Motor neuron (in vitro differentiated cells): ENCODE data around the gene KIF26A. TPM values are rescaled to one million over a fixed set of nuclear protein-coding genes. Genes with fewer than 3 reads are reported as not detected.
A peak's percentile ranks its signal among the peaks of the same experiment; 100 is the strongest.

Source experiments
- ATAC-seq, 8 experiments: fragments of 200-7000 bp; cut with Tn5 transposase; replicated peaks in 6 of 8; 2 replicates each; pipeline ENCODE4 v1.8.0; 2021; ENCODE audit warnings: mild to moderate bottlenecking in 8 of 8, moderate library complexity in 8 of 8
- H3K27ac ChIP-seq, 2 donors: fragments of 250-450 bp; sonication (Bioruptor Pico); 2 replicates each; pipeline ENCODE4 v1.9.0; 2021; ENCODE audit warnings: antibody characterized with exemption in 2 of 2, mild to moderate bottlenecking in 2 of 2, moderate library complexity in 1 of 2
- H3K4me1 ChIP-seq, 2 donors: fragments of 250-450 bp; sonication (Bioruptor Pico); replicated peaks in 1 of 2; 2 replicates each; pipeline ENCODE4 v1.6.1; 2021; ENCODE audit warnings: antibody characterized with exemption in 2 of 2, mild to moderate bottlenecking in 2 of 2, moderate library complexity in 1 of 2
- H3K4me3 ChIP-seq, 5 donors: fragments of 250-450 bp; sonication (Bioruptor Pico); 2 replicates each; pipeline ENCODE4 v1.9.0; 2021; ENCODE audit warnings: antibody characterized with exemption in 5 of 5, mild to moderate bottlenecking in 5 of 5, moderate library complexity in 4 of 5
- WGBS, 10 experiments: fragments of 450-650 bp; shearing (Covaris generic); methylation state at CpG; one replicate each; pipeline ENCODE4 v1.0.0; 2022; 5-methylcytosine and 5-hydroxymethylcytosine counted together
- in situ Hi-C, 9 experiments: fragments of 400-800 bp; cut with MboI; loops; one replicate each; pipeline ENCODE4 v1.15.0; 2021; ENCODE audit warnings: low sequenced_read_pairs in 9 of 9, low pct_unique_long_range_greater_than_20kb in 2 of 9; ENCODE audit not compliant: unreplicated experiment in 9 of 9
- total RNA-seq, 8 experiments: library from RNA; unstranded; fragments of 300-600 nt; gene quantifications; 2 replicates each; pipeline versions ENCODE4 v1.2.3 to v1.2.4, GENCODE V29; 2022

KIF26A gene
- total RNA-seq, 8 experiments from 2014 or later: 0.20 to 14.2 (median 8.2) TPM

DNA sequence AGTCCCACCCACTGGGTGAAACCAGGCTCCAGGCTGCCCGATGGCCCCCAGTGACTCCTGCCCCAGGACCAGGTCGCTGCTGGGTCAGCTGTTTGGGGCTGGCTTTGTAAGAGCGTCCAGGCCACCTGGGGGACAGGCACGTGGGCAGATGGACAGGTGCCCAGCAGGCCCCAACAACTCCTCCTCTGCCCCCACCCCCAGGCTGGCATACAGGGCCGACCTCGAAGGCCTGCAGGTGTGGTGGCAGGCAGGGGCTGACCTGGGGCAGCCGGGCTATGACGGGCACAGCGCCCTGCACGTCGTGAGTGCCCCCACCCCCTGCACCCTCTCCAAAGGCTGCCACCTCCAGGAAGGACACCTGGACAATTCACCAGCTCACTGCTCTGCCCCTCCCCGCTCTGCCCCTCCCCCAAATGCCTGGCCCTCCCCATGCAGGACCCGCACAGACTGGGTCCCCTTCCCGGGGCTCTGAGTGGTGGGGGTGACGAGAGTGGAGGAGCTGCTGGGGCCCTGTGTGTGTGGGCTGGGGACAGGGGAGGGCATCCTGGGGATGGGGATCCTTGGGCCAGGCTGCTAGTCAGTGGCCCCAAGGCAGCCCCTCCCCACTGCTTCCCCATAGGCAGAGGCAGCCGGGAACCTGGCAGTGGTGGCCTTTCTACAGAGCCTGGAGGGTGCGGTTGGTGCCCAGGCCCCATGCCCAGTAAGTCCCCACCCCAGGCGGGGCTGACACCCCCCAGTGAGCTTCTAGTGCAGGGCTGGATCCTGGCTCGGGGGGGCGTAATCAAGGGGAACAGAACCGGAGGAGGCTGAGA lies 26.9 kb upstream of the KIF26A start:
- Histone ChIP-seq H3K4me3 (no peak overlapping the region), H3K4me1 (peaks cover 19 to 22% of the 10 kb centered on the region in 2 donors), H3K27ac (no peak overlapping the region)
- in situ Hi-C loops: no loop called here
- 83 to 100% (median 83%) methylated on average over 2 of the region's 21 CpGs; no CpG with 5 or more reads in 7 of the 10 experiments for WGBS, 10 experiments
- no peak for ATAC-seq

DNA sequence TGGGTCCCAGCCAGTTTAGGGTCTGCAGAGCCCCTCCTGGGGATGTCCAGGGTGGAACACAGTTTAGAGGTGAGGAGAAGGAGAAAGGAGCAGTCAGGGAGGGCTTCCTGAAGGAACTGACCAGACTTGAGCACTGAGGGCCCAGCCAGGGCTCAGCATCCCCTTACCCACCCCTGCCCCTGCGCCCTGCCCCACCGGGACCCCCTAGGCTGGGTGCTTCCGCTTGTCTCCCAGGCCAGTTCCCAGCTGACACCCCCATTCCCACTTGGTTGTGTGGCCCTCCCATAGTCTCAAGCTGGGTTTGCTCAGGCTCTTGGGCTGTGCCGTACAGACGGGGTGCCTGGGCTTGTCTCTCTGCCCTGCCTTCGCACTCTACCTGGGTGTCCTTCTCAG lies 26.3 kb upstream of the KIF26A start:
- ATAC-seq: no peak
- no peak overlapping the region for H3K27ac ChIP-seq
- WGBS, 10 experiments: 40 to 60% methylated on average over 1 of the region's 6 CpGs; no CpG with 5 or more reads in 8 of the 10 experiments
- in situ Hi-C loops: no loop called here
- no peak overlapping the region for H3K4me3 ChIP-seq
- H3K4me1 ChIP-seq: peaks cover 19 to 22% of the 10 kb centered on the region in 2 donors

DNA sequence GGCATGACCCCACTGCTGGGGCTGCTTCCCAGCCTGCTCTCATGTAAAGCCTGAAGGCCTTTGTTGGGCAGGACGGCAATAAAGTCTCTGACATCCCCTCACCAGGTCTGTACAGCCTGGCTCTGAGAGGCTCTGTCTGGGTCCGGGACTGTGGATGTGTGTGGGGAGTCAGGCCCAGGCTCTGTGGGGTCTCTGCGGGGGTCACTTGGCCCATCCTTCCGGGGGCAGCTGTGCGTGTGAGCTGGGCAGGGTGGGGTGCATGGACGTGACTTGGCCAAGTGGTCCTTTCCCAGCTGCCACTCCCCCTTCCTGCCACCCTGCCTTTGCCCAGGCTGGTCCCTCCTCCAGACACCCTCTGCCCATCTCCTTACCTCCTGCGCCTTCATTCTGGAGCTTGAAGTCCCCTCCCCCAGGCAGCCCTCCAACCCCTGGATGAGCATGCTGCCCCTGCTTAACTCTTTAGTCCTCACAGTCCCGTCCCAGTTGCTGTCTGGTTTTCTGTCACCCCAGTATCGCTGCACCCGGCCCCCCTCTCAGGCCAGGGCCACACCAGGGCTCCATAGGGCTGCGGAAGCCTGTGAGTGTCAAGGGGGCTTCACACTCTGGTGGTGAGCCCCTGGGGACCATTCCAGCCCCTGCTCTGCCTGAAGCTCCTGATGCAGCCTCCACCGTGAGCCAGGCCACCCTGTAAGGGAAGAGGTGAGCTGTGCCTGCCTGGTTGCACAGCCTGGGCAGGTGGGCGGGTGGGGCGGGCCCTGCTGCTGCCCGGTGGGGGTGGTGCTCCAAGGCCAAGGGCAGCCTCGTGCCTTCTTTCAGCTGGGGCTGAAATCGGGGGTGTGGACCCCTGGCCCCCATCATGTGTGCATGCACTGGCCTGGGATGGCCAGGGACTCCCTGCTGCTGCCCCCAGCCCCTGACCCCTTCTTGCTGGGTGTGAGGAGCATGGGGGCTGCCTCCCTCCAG lies 25.5 kb upstream of the KIF26A start:
- 53% methylated on average over 3 of the region's 17 CpGs; no CpG with 5 or more reads in 9 of the 10 experiments for WGBS, 10 experiments
- in situ Hi-C loops: no loop called here
- ATAC-seq: no peak
- H3K4me1 ChIP-seq: peaks cover 15 to 19% of the 10 kb centered on the region in 2 donors
- H3K27ac ChIP-seq: no peak overlapping the region
- H3K4me3 ChIP-seq: no peak overlapping the region

DNA sequence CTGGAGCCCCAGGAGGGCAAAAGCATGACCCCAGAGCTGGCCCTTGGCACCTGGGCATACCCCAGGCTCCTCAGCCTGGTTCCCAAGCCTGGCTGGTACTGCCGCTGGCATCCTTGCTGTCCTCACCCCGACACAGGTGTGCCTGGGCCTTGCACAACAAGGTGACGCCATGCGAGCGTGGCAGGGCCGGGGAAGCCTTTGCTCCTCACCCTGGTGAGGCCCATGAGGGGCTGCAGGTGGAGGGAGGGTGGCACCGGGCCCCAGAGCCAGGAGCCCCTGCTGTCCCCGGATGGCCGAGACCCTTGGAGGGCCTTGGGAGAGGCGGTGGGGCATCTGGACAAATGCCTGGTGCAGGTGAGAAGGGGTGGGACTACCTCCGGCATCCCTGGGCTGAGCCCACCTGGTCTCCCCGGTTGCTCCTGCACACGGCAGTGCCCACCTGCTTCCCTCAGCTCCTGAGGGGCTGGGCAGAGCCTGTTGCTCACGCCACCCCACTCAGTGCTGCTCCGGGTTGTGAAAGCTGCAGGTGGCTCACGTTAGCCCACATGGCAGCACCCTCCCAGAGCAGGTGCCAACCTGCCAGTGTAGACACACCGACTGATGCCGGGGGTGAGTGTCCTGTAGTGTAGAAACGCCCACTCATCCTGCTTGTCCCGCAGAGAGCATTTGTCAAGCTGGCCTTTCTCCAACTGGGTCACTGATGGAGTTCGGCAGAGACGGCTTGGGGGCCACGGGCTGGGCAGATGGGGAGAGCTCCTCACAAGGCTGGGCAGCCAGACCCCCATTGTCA lies 24.6 kb upstream of the KIF26A start:
- Histone ChIP-seq H3K4me3 (no peak overlapping the region), H3K4me1 (peaks cover 6 to 9% of the 10 kb centered on the region in 2 donors), H3K27ac (no peak overlapping the region)
- no peak for ATAC-seq
- in situ Hi-C loops: no loop called here
- WGBS, 10 experiments: 53 to 65% methylated on average over 3 to 11 of the region's 23 CpGs; no CpG with 5 or more reads in 8 of the 10 experiments

DNA sequence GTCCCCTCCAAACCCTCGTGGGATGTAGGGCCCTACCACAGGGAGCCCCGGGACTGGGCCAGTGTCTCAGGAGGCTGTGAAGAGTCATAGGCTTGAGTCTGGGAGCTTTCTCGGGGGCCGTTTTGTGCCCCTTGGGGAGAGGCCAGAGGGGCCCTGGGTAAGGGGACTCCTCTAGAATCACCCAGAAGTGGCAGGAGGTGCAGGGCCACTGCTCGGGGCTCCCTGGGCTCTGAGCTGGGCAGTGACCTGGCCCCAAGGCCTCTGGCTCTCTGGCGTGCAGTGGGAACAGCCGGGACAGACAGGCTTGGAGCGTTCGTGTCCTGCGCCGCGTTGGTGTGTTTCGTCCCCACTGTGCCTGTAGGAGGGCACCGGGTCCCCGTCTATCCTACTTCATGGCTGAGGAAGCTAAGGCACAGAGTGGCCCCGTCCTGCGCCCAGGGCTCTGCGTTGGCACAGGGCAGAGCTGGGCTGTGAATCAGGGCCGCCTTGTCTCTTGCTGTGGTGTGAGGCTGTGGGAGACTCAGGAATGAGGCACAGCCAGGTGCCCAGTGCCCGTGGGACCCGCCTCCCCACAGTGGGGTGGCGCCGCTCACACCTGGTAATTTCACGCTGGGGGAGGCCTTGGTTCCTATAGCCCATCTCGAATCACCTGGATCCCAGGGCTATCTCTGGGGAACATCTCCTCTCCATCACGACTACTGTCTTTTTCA lies 23.8 kb upstream of the KIF26A start:
- Histone ChIP-seq H3K4me3 (no peak overlapping the region), H3K27ac (no peak overlapping the region), H3K4me1 (peaks cover 4% of the 10 kb centered on the region in 2 donors)
- 26 to 60% (median 57%) methylated on average over 1 to 6 of the region's 26 CpGs; no CpG with 5 or more reads in 5 of the 10 experiments for WGBS, 10 experiments
- ATAC-seq: no peak
- in situ Hi-C loops: no loop called here

DNA sequence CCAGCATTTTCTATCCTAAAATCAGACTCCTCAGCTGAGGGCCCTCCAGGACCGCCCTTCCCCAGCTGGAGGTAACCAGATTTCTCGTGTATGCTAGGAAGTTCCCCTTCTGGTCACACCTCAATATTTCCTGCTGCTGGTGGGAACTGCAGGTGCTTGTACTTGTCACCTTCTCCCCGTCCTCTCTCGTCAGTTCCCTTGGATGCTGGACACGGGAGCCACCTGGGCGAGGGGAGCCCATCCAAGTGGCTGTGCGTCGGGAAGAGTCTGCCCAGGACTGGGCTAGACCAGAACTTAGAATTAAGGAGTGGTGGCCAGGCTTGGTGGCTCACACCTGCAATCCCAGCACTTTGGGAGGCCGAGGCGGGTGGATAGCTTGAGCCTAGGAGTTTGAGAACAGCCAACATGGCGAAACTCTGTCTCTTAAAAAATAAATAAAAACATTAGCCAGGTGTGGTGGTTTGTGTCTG lies 23.2 kb upstream of the KIF26A start:
- no peak for ATAC-seq
- Histone ChIP-seq H3K27ac (no peak overlapping the region), H3K4me3 (no peak overlapping the region), H3K4me1 (peaks cover 4% of the 10 kb centered on the region in 2 donors)
- WGBS, 10 experiments: 17 to 100% (median 53%) methylated on average over 1 to 9 of the region's 11 CpGs; no CpG with 5 or more reads in 3 of the 10 experiments
- in situ Hi-C loops: no loop called here

DNA sequence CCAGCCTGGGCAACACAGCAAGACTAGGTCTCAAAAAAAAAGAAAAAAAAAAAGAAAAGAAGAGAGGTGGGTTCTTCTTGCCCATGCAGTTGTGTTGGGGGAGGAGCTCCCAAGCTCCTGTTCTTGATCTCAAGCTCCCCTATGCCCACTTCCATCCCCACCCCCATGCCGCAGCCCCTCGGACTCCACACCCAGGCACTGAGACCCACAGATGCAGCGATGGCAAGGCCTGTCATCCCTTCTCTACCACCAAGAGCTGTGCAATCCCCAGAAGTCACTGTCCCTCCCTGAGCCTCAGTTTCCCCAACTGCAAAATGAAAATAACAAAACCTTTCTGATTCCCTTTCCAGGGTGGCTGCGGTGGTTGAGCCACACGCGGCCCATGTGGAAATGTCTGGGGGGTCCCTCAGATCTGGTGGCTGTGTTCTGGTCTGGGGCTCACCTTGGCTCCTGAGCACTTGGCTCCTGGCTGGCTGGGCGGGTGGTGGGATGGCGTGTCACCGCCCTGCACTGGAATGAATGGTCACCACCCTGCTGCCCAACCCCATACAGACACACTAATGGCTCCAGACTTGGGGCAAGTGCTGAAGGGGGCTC lies 22.6 kb upstream of the KIF26A start:
- 40 to 100% (median 77%) methylated on average over 1 to 5 of the region's 9 CpGs; no CpG with 5 or more reads in 7 of the 10 experiments for WGBS, 10 experiments
- in situ Hi-C loops: no loop called here

DNA sequence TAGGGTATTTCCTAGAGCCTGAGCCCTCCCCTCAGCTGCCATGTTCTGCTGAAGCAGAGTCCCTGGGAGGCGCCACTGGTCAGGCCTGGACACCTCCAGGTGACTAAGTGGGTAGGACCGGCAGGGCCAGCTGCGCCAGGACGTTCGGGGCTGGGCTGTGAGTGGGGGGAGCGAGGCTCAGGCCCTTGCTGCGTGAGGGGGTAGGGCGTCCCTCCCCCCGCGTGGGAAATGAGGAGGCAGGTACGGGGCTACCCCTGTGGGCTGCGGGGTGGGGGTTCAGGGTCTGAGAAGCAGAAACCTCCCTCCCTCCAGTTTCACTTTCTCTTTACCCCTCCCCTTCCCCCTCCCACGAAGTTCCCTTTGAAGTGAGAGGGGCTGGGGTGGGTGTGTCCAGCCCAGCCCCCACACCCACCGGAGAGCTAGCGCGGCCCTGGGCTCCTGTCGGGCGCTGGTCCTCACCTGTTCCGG lies 22.1 kb upstream of the KIF26A start:
- peak in 4 of 8 experiments; percentile 4 to 12 (median 6) for ATAC-seq
- in situ Hi-C loops: no loop called here
- H3K27ac ChIP-seq: no peak overlapping the region
- H3K4me3 ChIP-seq: peak overlapping the region in 1 of 5 donors; percentile 3
- H3K4me1 ChIP-seq: peaks cover 4% of the 10 kb centered on the region in 2 donors
- WGBS, 10 experiments: 50% methylated on average over 1 of the region's 19 CpGs; no CpG with 5 or more reads in 9 of the 10 experiments

More for the DNA sequence above, 22.6 kb upstream of the KIF26A start:
- H3K4me1 ChIP-seq: peaks cover 4% of the 10 kb centered on the region in 2 donors
- no peak for ATAC-seq
- H3K27ac ChIP-seq: no peak overlapping the region
- no peak overlapping the region for H3K4me3 ChIP-seq

DNA sequence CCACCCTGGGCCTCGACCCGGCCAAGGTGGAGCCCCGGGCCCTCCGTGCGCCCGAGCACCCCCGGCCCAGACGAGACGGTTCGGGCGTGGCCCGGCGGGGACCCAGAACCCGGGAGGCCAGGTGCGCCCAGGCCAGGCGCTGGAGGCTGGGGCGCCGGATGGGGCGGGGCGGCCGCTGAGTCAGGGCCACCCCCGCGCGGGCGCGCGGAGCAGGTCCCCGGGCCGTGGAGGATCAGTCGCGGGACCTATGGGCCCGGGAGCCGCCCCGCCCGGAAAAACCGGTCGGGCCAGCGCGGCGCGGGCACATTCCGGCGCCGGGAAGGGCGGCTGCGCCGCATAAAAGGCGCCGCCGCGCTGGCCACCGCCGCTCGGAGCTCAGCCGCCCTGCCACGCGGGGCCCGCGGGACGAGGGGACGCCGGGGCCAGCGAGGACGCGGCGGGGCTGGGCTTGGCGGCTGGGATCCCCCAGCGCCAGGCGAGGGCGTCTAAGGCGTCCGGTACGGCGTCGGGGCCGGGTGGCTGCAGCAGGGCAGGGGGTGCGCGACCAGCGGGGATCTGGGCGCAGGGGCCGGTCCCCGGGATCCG lies 21.5 kb upstream of the KIF26A start:
- Histone ChIP-seq H3K27ac (no peak overlapping the region), H3K4me1 (peaks cover 4% of the 10 kb centered on the region in 2 donors), H3K4me3 (peak overlapping the region; percentile 2 to 30 (median 6))
- 0 to 2% methylated on average over 3 to 12 of the region's 83 CpGs; no CpG with 5 or more reads in 8 of the 10 experiments for WGBS, 10 experiments
- ATAC-seq: peak in 6 of 8 experiments; percentile 28 to 68 (median 55)
- in situ Hi-C loops: no loop called here

DNA sequence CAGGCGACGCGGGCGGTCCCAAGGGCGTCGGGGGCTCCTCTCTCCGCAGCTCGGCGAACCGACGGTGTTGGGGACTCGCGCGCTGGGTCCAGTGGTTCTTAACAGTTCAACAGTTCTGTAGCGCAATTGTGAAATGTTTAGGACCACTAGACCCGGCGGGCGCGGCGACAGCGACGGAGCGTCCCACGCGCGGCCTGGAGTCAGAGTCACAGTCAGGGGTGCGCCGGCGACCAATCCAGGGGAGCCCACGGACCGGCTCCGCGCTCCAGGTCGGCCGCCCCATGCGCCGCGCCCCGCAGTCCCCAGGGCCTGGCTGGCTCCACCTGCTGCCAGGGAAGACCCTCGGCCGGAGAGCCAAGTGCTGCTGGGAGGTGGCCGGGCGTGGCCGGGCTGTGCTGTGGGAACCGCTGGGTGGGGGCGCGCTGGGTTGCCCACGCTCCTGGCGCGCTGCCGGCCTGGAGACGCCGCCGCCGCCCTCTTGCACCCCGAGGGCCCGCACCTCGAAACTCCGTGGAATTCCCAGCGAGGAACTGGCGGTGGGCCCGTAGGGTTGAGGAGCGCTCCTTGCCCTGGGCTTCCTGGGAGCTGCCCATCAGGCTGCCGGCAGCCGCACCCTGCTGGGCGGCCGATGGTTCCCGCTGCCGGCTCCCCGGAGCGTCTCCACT lies 20.9 kb upstream of the KIF26A start:
- in situ Hi-C loops: no loop called here
- peaks cover 4% of the 10 kb centered on the region in 2 donors for H3K4me1 ChIP-seq
- no CpG with 5 or more reads among the region's 71 CpGs for WGBS, 10 experiments
- peak in 4 of 8 experiments; percentile 13 to 34 (median 32) for ATAC-seq
- no peak overlapping the region for H3K27ac ChIP-seq
- H3K4me3 ChIP-seq: peak overlapping the region in 1 of 5 donors; percentile 30
